Measurements from ENCODE around the gene APRT.

APRT gene

DNA sequence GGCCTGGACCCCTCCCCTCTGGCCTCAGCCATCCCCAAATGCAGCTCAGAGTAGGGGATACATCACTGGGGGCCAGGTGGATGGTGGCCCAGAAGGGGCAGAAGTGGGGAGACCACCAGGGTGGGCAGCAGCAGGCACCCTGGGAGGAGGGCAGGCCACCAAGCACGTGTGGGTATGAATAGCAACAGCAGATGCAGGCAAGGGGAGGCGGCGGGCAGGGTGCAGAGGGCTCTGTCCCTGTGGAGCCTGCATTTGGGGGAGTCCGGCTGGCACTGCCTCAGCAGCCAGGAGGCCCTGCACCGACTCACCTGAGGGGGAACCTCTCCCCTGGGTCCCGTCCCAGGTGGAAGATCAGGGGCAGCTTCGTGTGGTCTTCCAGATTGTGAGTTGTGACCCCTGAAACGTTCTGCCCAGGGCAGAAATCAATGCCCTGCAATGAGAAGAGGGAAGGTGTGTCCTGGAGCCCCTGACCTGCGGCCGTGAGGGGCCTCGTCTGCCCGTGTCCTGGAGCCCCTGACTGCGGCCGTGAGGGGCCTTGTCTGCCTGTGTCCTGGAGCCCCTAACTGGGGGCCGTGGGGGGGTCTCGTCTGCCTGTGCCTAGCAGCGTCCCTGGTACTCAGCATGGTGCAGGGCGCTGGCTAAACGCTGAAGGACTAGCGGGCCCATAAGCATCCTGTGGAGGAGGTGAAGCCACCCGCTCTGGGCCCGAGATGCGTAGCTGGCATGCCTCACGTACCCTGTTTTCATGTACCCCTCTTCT, 10.7 kb upstream of the APRT start:
- DNase-seq (ENCODE audit: low read depth) = no peak

DNA sequence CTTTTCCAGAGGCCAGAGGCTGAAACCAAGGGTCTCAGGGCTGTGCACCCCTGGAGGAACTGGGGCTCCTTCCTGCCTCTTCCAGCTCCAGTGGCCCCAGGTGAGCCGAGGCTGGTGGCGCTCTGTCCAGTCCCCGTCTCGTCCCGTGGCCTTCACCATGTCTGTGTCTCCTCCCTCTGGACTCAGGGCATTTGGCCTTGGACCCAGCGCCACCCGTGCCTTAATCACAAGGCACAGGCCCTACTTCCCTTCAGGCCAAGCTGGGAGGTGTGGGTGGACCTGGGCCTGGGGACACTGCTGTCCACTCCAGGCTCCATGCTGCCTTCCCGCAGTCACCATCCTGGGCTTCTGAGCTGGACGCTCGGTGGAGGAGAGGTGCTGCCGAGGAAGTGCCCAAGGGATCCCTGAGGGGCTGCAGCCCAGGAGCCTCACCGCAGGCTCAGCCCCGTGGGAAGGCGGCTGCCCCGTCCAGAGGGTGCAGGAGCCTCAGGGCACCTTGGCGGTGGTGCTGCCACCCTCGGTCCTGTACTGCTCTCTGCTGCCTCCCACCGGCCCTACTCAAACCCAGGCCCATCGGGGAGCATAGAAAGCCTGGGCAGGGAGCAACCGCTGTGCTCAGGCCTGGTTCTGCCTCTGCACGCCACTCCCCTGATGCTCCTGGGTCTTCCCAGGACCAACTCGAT, 9.6 kb upstream of the APRT start:
- no peak for DNase-seq (ENCODE audit: low read depth)

DNA sequence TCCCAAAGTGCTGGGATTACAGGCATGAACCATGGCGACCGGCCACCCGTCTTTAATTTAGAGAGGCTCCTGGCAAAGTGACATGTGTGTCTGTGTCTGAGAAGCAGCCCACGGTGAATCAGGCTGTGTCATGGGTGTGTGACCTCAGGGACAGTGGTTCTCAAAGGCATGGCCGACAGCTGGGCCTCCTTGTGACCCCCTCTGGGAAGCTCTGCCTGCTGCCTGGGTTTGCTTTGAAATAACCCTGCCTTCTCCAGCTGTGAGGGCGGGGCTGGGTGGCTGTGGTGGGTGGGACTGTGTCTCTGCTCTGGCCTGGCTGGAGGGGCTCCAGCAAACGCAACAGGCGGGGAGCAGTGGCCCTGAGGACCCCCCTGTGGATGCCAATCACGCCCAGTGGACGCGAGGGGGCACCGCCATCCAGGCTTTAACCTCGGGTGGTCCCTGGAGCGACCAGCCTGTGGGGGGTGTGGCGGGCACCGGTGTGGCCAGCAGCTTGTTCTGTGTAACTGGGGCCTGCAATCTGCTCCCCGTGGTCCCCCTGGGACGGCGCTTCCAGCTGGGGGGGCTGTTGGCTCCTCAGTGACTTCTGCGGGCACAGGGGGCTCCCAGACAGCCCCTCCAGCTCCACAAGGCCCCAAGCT, 8.8 kb upstream of the APRT start:
- no peak for DNase-seq (ENCODE audit: low read depth)

DNA sequence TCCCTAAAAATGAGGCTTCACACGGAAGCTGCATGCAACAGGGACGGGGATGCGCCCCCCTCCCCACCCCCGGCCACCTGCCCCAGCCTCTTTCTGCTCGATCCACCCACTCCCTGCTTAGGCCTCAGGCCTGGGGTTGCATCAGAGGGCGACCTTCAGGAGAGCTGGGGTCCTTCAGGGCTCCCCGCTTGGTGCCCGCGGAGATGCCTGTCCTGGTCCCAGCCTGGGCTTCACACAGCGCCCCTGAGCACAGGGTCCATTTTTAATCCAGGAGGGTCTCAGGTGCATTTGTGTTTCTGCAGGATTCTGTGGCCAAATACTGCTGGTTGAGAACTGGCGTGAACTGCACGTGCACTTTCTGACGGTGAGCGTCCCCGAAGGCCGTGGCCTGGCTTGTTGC, 7.4 kb upstream of the APRT start:
- no peak for DNase-seq (ENCODE audit: low read depth)

DNA sequence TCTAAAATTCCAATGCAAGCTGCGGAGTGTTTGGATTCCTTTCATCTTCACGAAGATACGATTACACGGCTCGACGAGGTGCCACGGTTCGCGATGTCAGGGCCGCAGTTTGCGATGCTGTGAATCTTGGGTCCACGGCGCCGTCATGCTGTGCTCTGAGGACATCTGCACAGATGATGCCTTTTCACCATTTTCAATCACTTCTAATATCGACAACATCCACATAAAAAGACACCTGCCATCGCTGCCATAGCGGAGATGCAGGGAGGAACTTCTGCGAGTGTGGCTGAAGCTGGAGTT, 6.8 kb upstream of the APRT start:
- DNase-seq (ENCODE audit: low read depth) = no peak

GRCh38 chr16:88817785-88818574, 6.3 kb upstream of the APRT start:
- DNase-seq (ENCODE audit: low read depth) = no peak

DNA sequence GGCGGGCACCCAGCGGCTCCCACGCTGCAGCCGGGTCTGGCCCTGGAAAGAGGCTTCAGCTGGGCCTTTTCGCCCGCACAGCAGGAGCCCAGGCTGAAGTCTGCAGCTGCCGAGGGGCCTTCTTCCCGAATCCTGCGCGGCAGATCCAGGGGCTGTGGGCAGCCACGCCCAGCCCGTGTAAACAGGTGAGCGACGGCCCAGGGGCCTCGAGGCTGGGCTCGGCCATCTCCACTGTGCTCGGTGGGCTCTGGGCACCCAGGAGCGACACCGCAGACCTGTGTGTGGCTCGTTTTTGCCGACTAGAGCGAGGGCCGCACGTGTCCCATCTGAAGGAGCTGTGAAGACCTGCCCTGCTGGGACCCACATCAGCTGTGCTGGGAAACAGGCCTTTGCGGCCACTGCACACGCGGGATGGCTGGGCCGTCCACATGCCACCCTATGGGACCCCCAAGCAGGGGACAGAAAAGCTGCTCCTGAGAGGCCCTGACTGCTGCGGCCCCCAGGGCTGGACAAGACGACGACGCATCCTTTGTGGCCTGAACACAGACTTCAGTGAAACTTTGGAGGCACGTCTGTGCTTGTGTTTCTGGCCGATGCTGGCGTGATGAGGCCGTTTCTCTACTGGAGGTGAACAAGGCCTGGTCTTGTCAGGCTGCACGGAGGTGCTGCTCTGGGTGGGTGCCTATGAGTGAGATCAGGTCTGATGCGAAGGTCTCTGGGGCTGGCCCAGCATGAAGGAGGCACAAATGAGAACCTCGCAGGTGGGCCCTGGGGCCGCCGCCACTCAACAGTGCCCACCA, 5.2 kb upstream of the APRT start:
- no peak for DNase-seq (ENCODE audit: low read depth)

GRCh38 chr16:88815901-88816589, 4.3 kb upstream of the APRT start:
- no peak for DNase-seq (ENCODE audit: low read depth)

DNA sequence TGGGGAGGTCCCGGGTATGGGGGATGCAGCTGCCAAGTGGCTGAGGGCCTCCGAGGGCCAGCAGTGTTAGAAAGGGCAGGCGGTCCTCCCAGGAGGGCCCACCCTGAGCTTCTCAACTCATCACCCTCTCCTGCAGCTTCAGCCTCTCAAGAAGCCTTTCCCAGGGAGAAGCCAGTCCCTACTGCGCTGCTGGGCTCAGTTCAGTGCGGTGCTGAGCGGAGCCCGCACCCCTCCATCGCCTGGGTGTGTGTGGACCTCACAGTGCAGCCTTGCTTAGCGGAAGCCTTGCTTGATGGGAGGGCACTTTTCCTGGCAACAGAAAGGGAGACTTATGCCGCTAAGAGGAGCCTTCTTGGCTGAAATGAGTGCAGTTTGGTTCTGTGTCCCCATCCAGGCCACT, 3.5 kb upstream of the APRT start:
- DNase-seq (ENCODE audit: low read depth) = no peak

- no peak for DNase-seq (ENCODE audit: low read depth)
Measured at GRCh38 chr16:88814144-88814502, 2.4 kb upstream of the APRT start.

DNA sequence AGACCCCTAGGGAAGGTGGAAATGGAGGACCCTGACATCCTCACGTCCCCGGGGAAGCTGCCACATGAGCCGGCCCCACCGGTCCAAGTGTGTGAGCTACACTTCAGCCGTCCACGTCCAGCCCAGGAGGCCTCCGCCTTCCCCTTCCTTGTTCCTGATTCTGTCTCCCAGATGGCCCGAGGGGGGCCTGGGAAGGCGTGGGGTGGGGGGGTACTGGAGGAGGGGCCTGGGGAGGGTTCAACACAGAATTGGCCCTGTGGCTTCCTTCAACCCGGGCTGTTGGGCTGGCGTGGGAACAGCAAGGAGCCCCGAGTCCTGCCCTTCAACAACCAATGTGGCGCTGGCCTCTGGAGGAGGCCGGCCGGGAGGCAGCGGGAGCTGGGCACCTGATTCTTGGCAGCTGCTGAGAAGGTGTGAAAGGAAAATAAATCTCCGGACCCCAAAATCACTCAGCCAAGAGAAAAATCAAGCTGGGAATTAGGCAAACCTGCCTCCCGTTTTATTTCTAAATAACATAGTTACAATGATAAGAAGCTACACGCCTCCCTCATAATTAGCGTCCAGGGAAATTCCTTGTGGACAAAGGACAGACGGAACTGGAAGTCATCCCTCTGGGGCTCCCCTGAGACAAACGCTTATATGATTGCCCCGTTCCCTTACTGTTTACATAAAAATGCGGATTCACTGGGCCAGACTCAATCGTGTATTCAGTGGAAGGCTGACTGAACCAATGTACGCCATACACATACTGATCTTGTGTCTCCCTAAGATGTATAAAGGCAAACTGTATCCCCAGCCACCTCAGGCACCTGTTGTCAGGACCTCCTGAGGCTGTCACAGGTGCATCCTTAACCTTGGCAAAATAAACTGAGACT, 1.8 kb upstream of the APRT start:
- DNase-seq (ENCODE audit: low read depth) = no peak

DNA sequence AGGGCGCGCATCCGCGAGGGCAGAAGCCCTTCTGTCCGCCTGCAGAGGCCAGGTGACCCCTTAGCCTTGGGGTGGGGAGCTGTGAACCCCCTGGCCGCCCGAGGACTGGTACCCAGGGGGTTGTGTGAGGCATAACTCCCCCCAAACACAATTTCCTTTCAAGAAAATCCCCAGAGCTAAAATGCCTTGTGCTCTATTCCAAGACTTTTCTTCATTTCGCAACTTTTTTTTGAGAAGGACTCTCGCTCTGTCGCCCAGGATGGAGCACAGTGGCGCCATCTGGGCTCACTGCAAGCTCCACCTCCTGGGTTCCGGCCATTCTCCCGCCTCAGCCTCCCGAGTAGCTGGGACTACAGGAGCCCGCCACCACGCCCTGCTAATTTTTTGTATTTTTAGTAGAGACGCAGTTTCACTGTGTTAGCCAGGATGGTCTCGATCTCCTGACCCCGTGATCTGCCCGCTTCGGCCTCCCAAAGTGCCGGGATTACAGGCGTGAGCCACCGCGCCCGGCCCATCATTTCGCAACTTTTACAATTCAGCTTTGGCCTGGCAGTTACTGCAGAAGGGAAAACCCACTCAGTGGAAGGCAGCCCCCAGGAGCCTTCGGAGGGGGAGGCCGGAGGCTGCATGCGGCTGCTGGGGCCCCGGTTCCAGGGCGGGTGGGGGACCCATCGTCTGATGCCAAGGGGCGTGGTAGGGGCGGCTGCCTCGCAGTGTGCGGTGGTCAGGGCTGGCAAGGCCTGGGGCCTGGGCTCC, 963 bp upstream of the APRT start:
- DNase-seq (ENCODE audit: low read depth) = peak; percentile 42

GRCh38 chr16:88810912-88811768, 588 bp downstream of the APRT start:
- peak; percentile 57 for DNase-seq (ENCODE audit: low read depth)

GRCh38 chr16:88810166-88810911, 1.4 kb downstream of the APRT start:
- DNase-seq (ENCODE audit: low read depth) = no peak

DNA sequence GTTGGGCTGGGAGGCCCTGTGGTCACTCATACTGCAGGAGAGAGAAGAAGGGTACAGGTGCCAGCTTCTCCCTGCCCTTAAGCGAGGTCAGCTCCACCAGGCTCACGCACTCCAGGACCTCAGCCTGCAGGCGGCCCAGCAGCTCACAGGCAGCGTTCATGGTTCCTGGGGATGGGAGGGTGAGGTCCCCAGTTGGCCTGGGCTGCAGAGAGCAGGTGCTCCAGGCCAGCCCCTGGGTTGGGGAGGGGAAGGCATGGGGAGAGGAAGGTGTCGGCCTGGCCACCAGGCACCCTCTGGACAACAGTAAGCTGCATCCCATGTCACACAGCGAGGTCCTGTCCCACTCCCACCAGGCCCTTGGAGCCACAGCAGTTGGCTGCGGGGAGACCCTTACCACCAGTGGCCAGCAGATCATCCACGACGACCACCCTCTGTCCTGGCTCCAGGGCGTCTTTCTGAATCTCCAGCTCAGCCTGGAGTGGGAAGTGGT, 2.0 kb downstream of the APRT start:
- no peak for DNase-seq (ENCODE audit: low read depth)

DNA sequence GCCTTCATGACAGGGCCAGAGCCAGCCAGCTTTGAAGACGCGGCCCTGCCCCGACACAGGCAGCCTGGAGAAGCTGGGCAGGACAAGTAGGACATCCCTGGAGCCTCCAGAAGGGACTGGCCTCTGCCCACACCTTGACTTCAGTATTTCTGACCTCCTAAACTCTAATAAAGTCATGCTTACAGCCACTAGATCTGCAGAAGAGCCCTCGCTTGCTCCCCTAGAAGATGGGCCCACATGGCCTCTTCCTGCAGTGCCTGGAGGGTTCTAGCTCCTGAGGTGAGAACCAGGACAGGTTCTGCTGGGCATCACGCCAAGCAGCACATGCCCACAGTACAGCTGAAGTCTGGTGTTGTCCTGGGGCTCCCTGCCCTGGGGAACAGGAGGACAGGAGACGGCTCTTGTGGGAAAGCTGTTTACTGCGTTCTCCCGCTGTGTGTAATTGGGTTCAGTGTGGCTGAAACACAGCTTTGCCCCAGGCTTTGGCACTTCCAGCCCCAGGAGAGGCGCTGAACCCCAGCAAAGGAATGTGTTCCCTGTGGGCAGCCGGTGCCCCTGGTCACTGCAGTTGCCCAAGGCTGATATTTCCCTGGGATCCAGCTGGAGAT, 2.6 kb downstream of the APRT start:
- no peak for DNase-seq (ENCODE audit: low read depth)

Measured in HS-27A (cell line).